ENCODE measurements around the gene MARK2. TPM values are rescaled to one million over a fixed set of nuclear protein-coding genes. Genes with fewer than 3 reads are reported as not detected.

Gene MARK2
- total RNA-seq, 2 donors from 2014 or later, result 32.2 to 33.9 TPM

- Histone ChIP-seq H3K27ac (peak overlapping the region; percentile 50 to 87 (median 55)), H3K4me3 (peak overlapping the region; percentile 26 to 57), H3K27me3 (no peaks in the 10 kb centered on the region), H3K4me1 (peaks cover 17% of the 10 kb centered on the region), H3K9me3 (no peaks in the 10 kb centered on the region), H3K36me3 (replicated peaks in 1 of 2; ENCODE audit: insufficient read depth in 1 of 2, low read depth in 2 of 2) (no peaks in the 10 kb centered on the region)
- intact Hi-C loops (cut with DNase I), result no loop called here
- TF ChIP-seq CTCF (IDR thresholded peaks at IDR 0.05) (peak in 1 of 7 experiments; percentile 30), POLR2A (IDR thresholded peaks at IDR 0.05) (no peak)
- ATAC-seq (no peak), DNase-seq (peak; percentile 22 to 43 (median 34))
- WGBS, 2 donors, result 2% methylated on average over 14 to 25 of the region's 26 CpGs
Measured at GRCh38 chr11:63939397-63939891, 100.5 kb downstream of the MARK2 start.

GRCh38 chr11:63940786-63941185 lies 101.9 kb downstream of the MARK2 start:
- Histone ChIP-seq H3K27ac (no peak overlapping the region), H3K4me3 (no peak overlapping the region), H3K9me3 (no peaks in the 10 kb centered on the region), H3K4me1 (peaks cover 28% of the 10 kb centered on the region), H3K27me3 (no peaks in the 10 kb centered on the region), H3K36me3 (replicated peaks in 1 of 2; ENCODE audit: insufficient read depth in 1 of 2, low read depth in 2 of 2) (no peaks in the 10 kb centered on the region)
- intact Hi-C loops (cut with DNase I), result loop anchor here (5.0 to 10.0 kb wide), 2 partner anchors 108 to 176 kb away; partner anchors contain the start of gene ZFTA
- DNase-seq, result no peak
- WGBS, 2 donors, result 64 to 68% methylated on average over 6 of the region's 6 CpGs
- no peak for ATAC-seq
- no peak for TF ChIP-seq POLR2A (IDR thresholded peaks at IDR 0.05)
- no peak for TF ChIP-seq CTCF (IDR thresholded peaks at IDR 0.05)

DNA sequence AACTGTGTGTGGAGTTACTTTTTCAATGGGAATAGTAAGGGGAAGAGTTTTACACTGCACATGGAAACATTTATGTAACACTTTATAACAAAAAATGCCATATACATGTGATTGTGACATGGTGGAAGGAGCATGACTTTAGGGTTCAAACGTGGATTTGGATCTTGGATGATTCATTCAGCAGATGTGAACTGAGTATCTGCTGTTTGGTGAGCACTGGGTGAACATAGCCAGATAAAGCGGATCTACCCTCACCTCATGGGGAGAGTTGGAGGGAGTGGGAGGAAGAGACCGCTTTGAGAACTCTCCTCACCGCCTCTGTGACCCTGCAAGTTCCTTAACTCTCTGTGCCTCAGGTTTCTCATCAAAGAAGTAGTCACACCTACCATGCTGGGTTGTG lies 103.0 kb downstream of the MARK2 start:
- peaks cover 28% of the 10 kb centered on the region for H3K4me1 ChIP-seq
- no peaks in the 10 kb centered on the region for H3K9me3 ChIP-seq
- no peak overlapping the region for H3K4me3 ChIP-seq
- H3K27ac ChIP-seq, result no peak overlapping the region
- DNase-seq (no peak), ATAC-seq (no peak)
- intact Hi-C loops (cut with DNase I), result loop anchor here (5.0 to 10.0 kb wide), 2 partner anchors 110 to 177 kb away; partner anchors contain the start of gene ZFTA
- no peaks in the 10 kb centered on the region for H3K36me3 ChIP-seq (replicated peaks in 1 of 2; ENCODE audit: insufficient read depth in 1 of 2, low read depth in 2 of 2)
- TF ChIP-seq CTCF (IDR thresholded peaks at IDR 0.05) (no peak), POLR2A (IDR thresholded peaks at IDR 0.05) (no peak)
- WGBS, 2 donors, result 60 to 85% methylated on average over 3 to 4 of the region's 4 CpGs
- no peaks in the 10 kb centered on the region for H3K27me3 ChIP-seq

DNA sequence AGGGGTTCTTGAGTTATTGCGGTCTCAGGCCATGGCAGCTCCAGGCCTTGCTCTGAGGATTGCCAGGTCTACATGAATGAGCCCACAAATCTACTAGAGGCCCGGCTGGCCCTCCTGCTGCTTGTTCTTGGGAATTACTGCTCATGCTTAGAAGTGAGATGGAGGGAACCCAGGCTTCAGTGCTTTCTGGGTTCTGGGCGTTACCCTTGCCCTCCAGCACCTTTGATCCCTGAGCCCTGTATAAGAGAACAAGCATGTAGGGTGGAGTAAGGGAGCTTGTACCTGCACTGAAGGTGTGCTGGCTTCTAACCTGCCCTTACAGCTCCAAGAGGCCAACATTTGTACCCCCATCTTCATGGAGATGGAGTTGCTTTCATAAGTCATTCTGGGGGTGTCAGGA lies 103.9 kb downstream of the MARK2 start:
- TF ChIP-seq POLR2A (IDR thresholded peaks at IDR 0.05) (no peak), CTCF (IDR thresholded peaks at IDR 0.05) (no peak)
- no peaks in the 10 kb centered on the region for H3K36me3 ChIP-seq (replicated peaks in 1 of 2; ENCODE audit: insufficient read depth in 1 of 2, low read depth in 2 of 2)
- WGBS, 2 donors, result 91 to 93% methylated on average over 3 of the region's 3 CpGs
- intact Hi-C loops (cut with DNase I), result loop anchor here (5.0 to 10.0 kb wide), 2 partner anchors 111 to 178 kb away; partner anchors contain the start of gene ZFTA
- H3K27me3 ChIP-seq, result no peaks in the 10 kb centered on the region
- no peak for ATAC-seq
- H3K9me3 ChIP-seq, result no peaks in the 10 kb centered on the region
- H3K4me3 ChIP-seq, result no peak overlapping the region
- H3K27ac ChIP-seq, result no peak overlapping the region
- no peak for DNase-seq
- H3K4me1 ChIP-seq, result peaks cover 24% of the 10 kb centered on the region

- Histone ChIP-seq H3K27ac (peak overlapping the region in 3 of 4 donors; percentile 4 to 46 (median 19)), H3K9me3 (no peaks in the 10 kb centered on the region), H3K4me3 (no peak overlapping the region), H3K27me3 (no peaks in the 10 kb centered on the region), H3K36me3 (replicated peaks in 1 of 2; ENCODE audit: insufficient read depth in 1 of 2, low read depth in 2 of 2) (no peaks in the 10 kb centered on the region), H3K4me1 (peaks cover 15% of the 10 kb centered on the region)
- no peak for ATAC-seq
- peak; percentile 22 to 40 (median 28) for DNase-seq
- intact Hi-C loops (cut with DNase I), result loop anchor here (5.0 to 10.0 kb wide), 2 partner anchors 113 to 180 kb away; partner anchors contain the start of gene ZFTA
- 29 to 36% methylated on average over 4 to 8 of the region's 8 CpGs for WGBS, 2 donors
- TF ChIP-seq POLR2A (IDR thresholded peaks at IDR 0.05), result no peak
- no peak for TF ChIP-seq CTCF (IDR thresholded peaks at IDR 0.05)
Measured at GRCh38 chr11:63944987-63945386, 106.1 kb downstream of the MARK2 start.

Data from body of pancreas (tissue), 4 donors.